NK-92 (cell line): ENCODE measurements around the gene ESRP2.

Source experiments
- DNase-seq: peaks from one replicate; lab custom pipeline; 2025; ENCODE audit not compliant: unreplicated experiment; lab: John Stamatoyannopoulos, UW

ESRP2 gene

GRCh38 chr16:68242085-68242484 is 6.2 kb upstream of the ESRP2 start:
- no peak for DNase-seq

DNA sequence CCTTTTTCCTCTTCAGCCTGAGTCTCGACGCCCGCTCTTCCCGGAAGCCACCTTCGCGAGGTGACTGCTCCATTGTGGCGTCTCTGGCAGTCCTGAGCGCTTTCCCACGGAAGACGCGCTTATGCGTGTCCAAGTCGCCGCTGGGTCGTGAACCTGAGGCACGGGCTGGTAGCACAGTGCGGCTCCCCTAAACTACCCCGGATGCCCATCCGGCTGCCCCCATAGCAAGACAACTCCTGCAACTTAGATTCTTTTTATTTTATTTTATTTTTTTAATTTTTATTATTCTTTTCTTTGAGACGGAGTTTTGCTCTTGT is 2.1 kb upstream of the ESRP2 start:
- DNase-seq = no peak

DNA sequence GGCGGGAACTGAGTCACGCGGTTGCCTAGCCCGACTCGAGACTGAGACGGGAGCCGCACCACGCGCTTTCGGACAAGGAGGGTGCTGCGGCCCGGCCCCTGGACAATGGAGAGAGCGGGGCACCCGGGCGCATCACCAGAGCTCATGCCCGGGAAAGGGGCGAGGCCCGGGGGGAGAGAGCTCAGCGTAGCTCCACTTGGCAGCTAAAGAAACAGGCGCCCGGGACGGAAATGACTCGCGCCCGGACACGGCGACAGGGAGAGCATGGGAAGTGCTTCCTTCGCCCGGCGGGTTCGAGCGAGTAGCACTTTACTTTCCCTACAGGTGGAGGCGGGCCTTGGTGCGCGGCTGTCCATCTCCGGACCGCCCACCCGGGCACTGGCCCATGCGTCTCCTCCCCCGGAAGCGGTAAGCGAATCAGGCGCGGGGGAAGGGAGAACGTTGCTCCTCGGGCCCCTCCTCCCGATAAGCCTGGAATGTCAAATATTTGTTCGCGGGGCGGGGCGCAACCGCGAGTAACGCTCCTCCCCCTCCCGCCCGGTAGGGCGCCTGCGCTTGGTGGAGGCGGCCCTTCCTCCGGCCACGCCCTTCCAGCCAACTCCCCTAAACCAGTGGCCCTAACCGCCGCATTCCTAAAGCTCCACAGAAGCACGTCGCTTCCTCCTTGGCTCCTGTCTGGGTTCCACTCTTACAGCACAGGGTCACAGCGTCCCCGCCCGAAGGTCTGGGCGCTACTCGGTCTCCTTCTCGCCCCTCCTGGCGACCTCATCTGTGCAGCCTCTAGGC is 1.5 kb upstream of the ESRP2 start:
- DNase-seq = no peak

DNA sequence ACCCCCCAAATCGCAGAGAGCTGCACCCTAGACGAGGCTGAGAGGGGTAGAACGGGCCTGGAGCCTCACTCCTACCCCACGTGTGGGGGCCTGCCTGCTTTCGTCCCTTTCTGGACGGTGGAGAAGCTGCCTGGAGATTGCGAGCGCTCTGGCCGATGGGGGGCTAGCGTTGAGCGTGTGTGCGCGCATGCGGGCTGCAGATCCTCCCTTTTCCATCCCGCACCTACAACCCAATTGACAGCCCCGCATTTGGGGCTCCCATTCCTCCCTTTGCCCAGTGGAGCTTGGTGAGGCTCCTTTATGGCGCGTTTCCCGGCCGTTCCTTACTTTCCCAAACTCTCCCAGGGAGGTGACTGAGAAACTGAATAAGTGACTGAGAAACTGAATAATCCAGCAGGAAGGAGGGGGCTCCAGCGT is 907 bp upstream of the ESRP2 start:
- DNase-seq = no peak

- DNase-seq = no peak
Measured at GRCh38 chr16:68236137-68236825, 354 bp upstream of the ESRP2 start.

- no peak for DNase-seq
Measured at GRCh38 chr16:68235108-68235886, 630 bp downstream of the ESRP2 start.

DNA sequence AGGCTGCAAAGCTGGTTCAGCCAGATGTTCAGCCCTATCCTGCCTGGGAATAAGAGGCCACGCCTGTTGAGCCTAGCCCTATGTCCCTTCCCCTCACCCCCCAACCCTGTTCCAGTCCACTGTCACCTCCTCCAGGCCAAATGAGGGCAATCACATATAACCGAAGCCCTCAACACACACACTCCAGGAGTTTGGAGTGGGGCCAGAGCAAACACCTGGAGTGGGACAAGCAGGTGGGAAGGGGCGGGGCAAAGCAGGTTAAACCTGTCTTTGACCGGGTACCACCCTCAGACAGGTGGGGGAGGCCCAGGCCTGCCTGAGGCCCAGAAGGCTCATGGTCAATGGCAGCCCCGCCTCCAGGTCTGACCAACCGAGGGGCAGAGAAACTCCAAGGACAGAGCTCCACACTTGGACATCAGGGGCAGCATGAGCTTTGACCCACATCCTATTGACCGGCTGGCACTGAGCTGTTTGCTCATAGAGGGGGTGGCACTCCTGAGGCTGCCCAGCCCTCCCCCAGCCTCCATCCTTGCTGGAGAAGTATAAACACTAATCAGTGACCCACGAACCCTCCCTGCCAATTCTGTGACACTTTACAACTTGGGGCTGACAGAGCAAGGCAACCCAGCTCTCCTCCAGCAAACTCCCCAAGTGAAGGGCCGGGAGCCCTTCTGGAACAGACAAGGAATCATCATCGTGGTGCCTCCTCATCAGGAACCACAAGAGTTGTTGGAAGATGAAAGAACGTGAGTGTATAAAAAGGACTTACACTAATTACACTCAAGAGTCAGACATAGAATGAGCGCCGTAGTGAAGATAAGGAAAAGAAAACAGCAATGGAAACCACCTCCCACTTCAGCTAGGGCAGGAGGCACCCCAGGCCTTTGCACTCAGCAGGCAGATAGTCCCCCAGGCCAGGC is 1.5 kb downstream of the ESRP2 start:
- DNase-seq = no peak

- DNase-seq = no peak
Measured at GRCh38 chr16:68233835-68234187, 2.1 kb downstream of the ESRP2 start.

DNA sequence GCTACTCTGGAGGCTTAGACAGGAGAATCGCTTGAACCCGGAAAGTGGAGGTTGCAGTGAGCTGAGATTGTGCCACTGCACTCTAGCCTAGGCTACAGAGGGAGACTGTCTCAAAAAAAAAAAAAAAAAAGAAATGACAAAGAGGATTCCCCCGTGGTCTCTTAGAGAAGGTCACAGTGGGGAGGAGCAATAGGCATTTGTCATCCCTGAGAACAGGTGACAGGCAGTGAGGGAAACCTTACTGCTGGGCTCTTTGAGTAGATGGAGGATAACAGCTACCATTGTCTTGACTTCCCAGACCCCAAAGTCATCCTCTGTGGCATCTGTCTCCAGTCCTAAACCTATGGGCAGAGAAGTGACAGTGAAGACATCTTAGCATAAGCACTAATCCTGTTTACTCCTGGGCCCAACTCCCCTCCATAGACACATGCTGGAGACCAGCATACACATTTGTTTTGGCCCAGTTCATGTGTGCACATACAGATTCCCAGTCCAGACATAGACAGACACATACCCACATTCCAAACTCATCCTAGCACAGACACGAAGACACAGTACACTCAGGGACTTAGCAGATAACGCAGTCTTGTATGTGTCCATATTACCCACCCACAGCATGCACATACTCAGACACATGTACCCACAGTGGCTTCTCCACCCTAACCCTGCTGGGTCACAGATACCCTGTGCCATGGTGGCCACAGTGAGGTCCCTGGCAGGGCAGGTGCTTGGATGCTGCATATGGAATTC is 2.7 kb downstream of the ESRP2 start:
- no peak for DNase-seq

GRCh38 chr16:68232335-68232734 is 3.6 kb downstream of the ESRP2 start:
- no peak for DNase-seq

- no peak for DNase-seq
Measured at GRCh38 chr16:68231384-68232136, 4.4 kb downstream of the ESRP2 start.

DNA sequence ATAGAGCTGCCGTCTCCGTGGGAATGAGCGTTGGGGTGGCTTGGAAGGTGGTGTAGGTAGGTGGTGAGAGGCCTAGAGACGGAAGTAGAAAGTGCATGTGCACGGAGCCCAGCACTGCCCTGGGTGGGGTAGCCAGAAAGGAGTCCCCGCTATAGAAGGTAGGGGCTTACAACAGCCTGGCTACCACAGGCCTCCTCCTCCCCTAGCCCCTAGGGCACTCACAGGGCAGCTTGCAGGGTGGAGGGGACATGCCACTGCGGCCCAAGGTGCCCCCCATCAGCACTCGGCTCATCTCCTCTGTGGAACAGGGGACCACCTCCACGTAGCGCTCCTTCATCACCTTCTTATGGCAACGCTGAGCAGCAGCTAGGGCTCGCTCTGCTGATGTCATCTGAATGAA is 5.0 kb downstream of the ESRP2 start:
- DNase-seq = no peak

GRCh38 chr16:68230176-68230571 is 5.8 kb downstream of the ESRP2 start:
- DNase-seq = no peak

GRCh38 chr16:68229431-68230175 is 6.3 kb downstream of the ESRP2 start:
- no peak for DNase-seq

GRCh38 chr16:68228652-68229051 is 7.3 kb downstream of the ESRP2 start:
- DNase-seq = no peak

DNA sequence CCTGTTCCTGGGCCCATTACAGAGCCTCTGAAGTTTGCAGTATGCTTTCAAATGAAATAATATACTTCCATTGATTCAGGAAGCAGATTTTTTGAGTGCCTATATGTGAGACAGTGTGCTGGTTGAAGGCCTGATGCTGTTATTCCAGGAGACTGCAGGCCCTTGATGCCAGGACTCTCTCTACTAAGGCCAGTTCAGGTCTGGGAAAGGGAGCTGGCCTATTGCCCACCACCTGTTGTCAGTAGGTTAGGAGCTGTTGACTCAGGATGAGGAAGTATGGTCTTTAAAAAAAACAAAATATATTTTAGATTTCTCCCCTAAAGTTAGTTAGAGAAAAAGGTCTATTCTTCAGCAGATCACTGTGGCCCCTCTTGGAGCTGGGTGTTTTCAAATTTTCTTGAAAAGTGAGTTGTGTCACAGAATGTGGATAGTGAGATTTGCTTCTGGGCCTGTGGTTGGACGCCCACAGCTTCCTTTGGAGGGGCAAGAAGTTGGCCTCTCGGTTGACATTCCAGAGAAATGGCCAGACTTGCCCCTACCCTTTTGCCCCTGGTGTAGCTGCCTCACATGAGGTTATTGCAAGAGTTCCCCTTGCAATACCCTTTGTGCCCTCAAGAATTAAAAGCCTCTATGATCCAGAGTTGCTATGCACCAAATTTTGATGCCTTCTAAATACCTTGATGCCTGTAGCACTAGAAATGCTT is 7.9 kb downstream of the ESRP2 start:
- no peak for DNase-seq

GRCh38 chr16:68227183-68227793 is 8.6 kb downstream of the ESRP2 start:
- DNase-seq = no peak

DNA sequence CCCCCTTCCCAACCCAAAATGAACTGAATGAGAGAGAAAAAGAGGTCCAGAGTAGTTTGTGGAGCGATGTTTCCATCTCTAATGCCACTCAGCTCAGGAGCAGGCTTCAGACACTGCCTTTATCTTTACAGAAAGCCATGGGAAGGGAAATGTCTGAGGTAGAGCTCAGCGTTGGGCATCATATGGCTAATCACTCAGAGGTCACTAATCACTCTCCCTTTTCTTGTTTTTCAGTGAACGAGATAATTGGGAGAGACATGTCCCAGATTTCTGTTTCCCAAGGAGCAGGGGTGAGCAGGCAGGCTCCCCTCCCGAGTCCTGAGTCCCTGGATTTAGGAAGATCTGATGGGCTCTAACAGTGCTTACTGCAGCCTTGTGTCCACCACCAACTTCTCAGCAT is 9.8 kb downstream of the ESRP2 start:
- DNase-seq = no peak
